Gastrocnemius medialis (tissue), 4 donors: ENCODE measurements around the gene SESN3. TPM values are rescaled to one million over a fixed set of nuclear protein-coding genes. Genes with fewer than 3 reads are reported as not detected.

Experiments
- ATAC-seq, 2 donors: fragments of 150-250 bp; one replicate each; pipeline ENCODE4 v1.9.1; 2016
- DNase-seq, 2 donors: peaks; one replicate each; pipeline ENCODE4 v3.0.0-alpha.2; 2019
- H3K27ac ChIP-seq, 4 donors: fragments of 200-600 bp; sonication (generic); 1 replicate in 1 of 4; 2 replicates in 3 of 4; pipeline ENCODE4 v1.5.1; 2016 to 2018; ENCODE audit warnings: mild to moderate bottlenecking in 2 of 4, moderate library complexity in 1 of 4
- H3K27me3 ChIP-seq, 3 donors: fragments of 200-600 bp; sonication (generic) in 2 of 3; 1 replicate in 1 of 3; 2 replicates in 2 of 3; pipeline versions ENCODE4 v1.5.1 to v1.6.0; 2016 to 2019; ENCODE audit warnings: mild to moderate bottlenecking in 1 of 3, moderate library complexity in 1 of 3
- H3K36me3 ChIP-seq, 2 donors: fragments of 200-600 bp; sonication (generic) in 1 of 2; one replicate each; pipeline ENCODE4 v1.5.1; 2017 to 2018
- H3K4me1 ChIP-seq, 2 donors: fragments of 200-600 bp; sonication (generic) in 1 of 2; one replicate each; pipeline ENCODE4 v1.5.1; 2016 to 2017; ENCODE audit warnings: mild to moderate bottlenecking in 2 of 2
- H3K4me3 ChIP-seq, 4 donors: fragments of 200-600 bp; sonication (generic) in 3 of 4; 1 replicate in 1 of 4; 2 replicates in 3 of 4; pipeline ENCODE4 v1.5.1; 2016 to 2019; ENCODE audit warnings: mild to moderate bottlenecking in 2 of 4
- H3K9me3 ChIP-seq, 3 donors: fragments of 200-600 bp; sonication (generic) in 2 of 3; 1 replicate in 1 of 3; 2 replicates in 2 of 3; pipeline ENCODE4 v1.5.1; 2016 to 2019
- CTCF ChIP-seq, 5 experiments: fragments of 450-650 bp in 3 of 5; fragments of 200-600 bp in 2 of 5; sonication (generic) in 2 of 5; IDR thresholded peaks in 4 of 5; conservative IDR thresholded peaks in 1 of 5; 1 replicate in 4 of 5; 2 replicates in 1 of 5; pipeline ENCODE4 v1.5.1; 2016 to 2019; ENCODE audit warnings: antibody characterized with exemption in 5 of 5, mild to moderate bottlenecking in 3 of 5, moderate library complexity in 3 of 5
- POLR2A ChIP-seq, 2 donors: fragments of 450-650 bp; IDR thresholded peaks; one replicate each; pipeline ENCODE4 v1.6.1; 2017; ENCODE audit warnings: antibody characterized with exemption in 2 of 2, mild to moderate bottlenecking in 2 of 2, moderate library complexity in 2 of 2
- in situ Hi-C, 4 donors: fragments of 200-750 bp; cut with MboI; loops; one replicate each; pipeline versions ENCODE4 v1.15.0 to v1.8.0; 2017; ENCODE audit warnings: low sequenced_read_pairs in 4 of 4
- intact Hi-C: fragments of 100-400 bp; cut with DNase I; formaldehyde crosslinking; loops from one replicate; pipeline ENCODE4 v1.15.1; 2023; ENCODE audit warnings: low total_unique reads
- total RNA-seq, 4 donors: library from RNA; depleted of rRNA; stranded (reverse); fragments of >200 nt; gene quantifications; one replicate each; pipeline versions ENCODE4 v1.1.0 to v1.2.3, GENCODE V29; 2016

The SESN3 gene
- total RNA-seq, 4 donors from 2014 or later, result 6.0 to 10.8 (median 7.8) TPM

- in situ Hi-C loops (loop anchor here in 1 of 4 donors (10.0 kb wide), 1 partner anchor 250 kb away; no protein-coding TSS in a partner anchor), intact Hi-C loops (no loop called here)
- H3K27ac ChIP-seq, result no peak overlapping the region
- no peaks in the 10 kb centered on the region for H3K9me3 ChIP-seq
- no peaks in the 10 kb centered on the region for H3K36me3 ChIP-seq
- TF ChIP-seq POLR2A (IDR thresholded peaks at IDR 0.05), result no peak
- no peak for TF ChIP-seq CTCF (IDR thresholded peaks at IDR 0.05 in 4 of 5, conservative IDR thresholded peaks at IDR 0.05 in 1 of 5)
- no peaks in the 10 kb centered on the region for H3K27me3 ChIP-seq
- no peak for DNase-seq
- no peak for ATAC-seq
- H3K4me3 ChIP-seq, result no peak overlapping the region
- H3K4me1 ChIP-seq, result no peaks in the 10 kb centered on the region
Measured at GRCh38 chr11:95264881-95265280, 33.9 kb upstream of the SESN3 start.

- in situ Hi-C loops, result loop anchor here in 1 of 4 donors (10.0 kb wide), 1 partner anchor 252 kb away; no protein-coding TSS in a partner anchor
- H3K9me3 ChIP-seq, result no peaks in the 10 kb centered on the region
Measured at GRCh38 chr11:95262994-95263765, 32.2 kb upstream of the SESN3 start.

GRCh38 chr11:95257456-95257971, 26.5 kb upstream of the SESN3 start:
- Histone ChIP-seq H3K27ac (no peak overlapping the region), H3K27me3 (no peaks in the 10 kb centered on the region), H3K4me3 (no peak overlapping the region), H3K9me3 (no peaks in the 10 kb centered on the region), H3K36me3 (no peaks in the 10 kb centered on the region), H3K4me1 (peaks cover 0 to 9% of the 10 kb centered on the region in 2 donors)
- in situ Hi-C loops (no loop called here), intact Hi-C loops (no loop called here)
- DNase-seq (no peak), ATAC-seq (no peak)
- TF ChIP-seq POLR2A (IDR thresholded peaks at IDR 0.05) (no peak), CTCF (IDR thresholded peaks at IDR 0.05 in 4 of 5, conservative IDR thresholded peaks at IDR 0.05 in 1 of 5) (no peak)

More at GRCh38 chr11:95262994-95263765, 32.2 kb upstream of the SESN3 start:
- intact Hi-C loops, result no loop called here
- H3K27me3 ChIP-seq, result no peaks in the 10 kb centered on the region
- DNase-seq (no peak), ATAC-seq (no peak)
- no peaks in the 10 kb centered on the region for H3K36me3 ChIP-seq
- H3K4me1 ChIP-seq, result no peaks in the 10 kb centered on the region
- no peak overlapping the region for H3K4me3 ChIP-seq
- no peak for TF ChIP-seq CTCF (IDR thresholded peaks at IDR 0.05 in 4 of 5, conservative IDR thresholded peaks at IDR 0.05 in 1 of 5)
- TF ChIP-seq POLR2A (IDR thresholded peaks at IDR 0.05), result no peak
- H3K27ac ChIP-seq, result no peak overlapping the region

- TF ChIP-seq POLR2A (IDR thresholded peaks at IDR 0.05) (no peak), CTCF (IDR thresholded peaks at IDR 0.05 in 4 of 5, conservative IDR thresholded peaks at IDR 0.05 in 1 of 5) (no peak)
- no peak for ATAC-seq
- in situ Hi-C loops, result no loop called here
- DNase-seq, result no peak
- no peaks in the 10 kb centered on the region for H3K36me3 ChIP-seq
- H3K4me3 ChIP-seq, result no peak overlapping the region
- H3K27me3 ChIP-seq, result no peaks in the 10 kb centered on the region
- intact Hi-C loops, result no loop called here
- no peaks in the 10 kb centered on the region for H3K9me3 ChIP-seq
- peaks cover 0 to 9% of the 10 kb centered on the region in 2 donors for H3K4me1 ChIP-seq
- no peak overlapping the region for H3K27ac ChIP-seq
Measured at GRCh38 chr11:95256321-95256779, 25.3 kb upstream of the SESN3 start.
